ENCODE measurements around the gene PSMD11. TPM values are rescaled to one million over a fixed set of nuclear protein-coding genes. Genes with fewer than 3 reads are reported as not detected.
A peak's percentile ranks its signal among the peaks of the same experiment; 100 is the strongest.

PSMD11 gene
- polyA plus RNA-seq, 1 donor (not counting 4 experiments of a cell fraction or from before 2014, with no cell fraction given), result 103 TPM

DNA sequence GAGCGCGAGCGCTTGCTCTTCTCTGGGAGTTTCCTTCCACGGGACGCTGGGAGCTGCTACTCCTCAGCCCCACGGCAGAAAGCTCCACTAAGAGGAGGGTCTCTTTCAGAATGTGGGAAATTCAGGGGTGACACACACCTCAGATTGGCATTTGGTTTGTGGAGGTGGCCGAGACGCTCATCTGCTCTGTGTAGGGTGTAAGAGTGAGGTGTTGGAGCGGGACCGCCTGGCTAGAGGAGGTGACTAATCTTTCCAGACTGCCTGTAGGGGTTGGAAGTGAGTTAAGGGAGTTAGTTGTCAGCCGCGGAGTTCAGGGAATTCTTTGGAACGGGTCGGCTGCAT, 735 bp downstream of the PSMD11 start:
- H3K4me1 ChIP-seq (ENCODE audit: control insufficient read depth, extremely low read depth, insufficient read depth, low read length), result peaks cover 11% of the 10 kb centered on the region
- H3K9me3 ChIP-seq (ENCODE audit: control insufficient read depth, low read depth, low read length), result no peaks in the 10 kb centered on the region
- H3K79me2 ChIP-seq (ENCODE audit: control insufficient read depth, insufficient read depth, low read length), result peaks cover 55% of the 10 kb centered on the region
- FAIRE-seq (peak; percentile 23), DNase-seq (ENCODE audit: low read depth, low spot score) (peak; percentile 21)
- no peaks in the 10 kb centered on the region for H3K27me3 ChIP-seq (ENCODE audit: control insufficient read depth, extremely low read depth, insufficient read depth, low read length)
- peak overlapping the region; percentile 85 for H3K27ac ChIP-seq (ENCODE audit: control insufficient read depth, insufficient read depth, low read length)
- TF ChIP-seq, protein P1, sequence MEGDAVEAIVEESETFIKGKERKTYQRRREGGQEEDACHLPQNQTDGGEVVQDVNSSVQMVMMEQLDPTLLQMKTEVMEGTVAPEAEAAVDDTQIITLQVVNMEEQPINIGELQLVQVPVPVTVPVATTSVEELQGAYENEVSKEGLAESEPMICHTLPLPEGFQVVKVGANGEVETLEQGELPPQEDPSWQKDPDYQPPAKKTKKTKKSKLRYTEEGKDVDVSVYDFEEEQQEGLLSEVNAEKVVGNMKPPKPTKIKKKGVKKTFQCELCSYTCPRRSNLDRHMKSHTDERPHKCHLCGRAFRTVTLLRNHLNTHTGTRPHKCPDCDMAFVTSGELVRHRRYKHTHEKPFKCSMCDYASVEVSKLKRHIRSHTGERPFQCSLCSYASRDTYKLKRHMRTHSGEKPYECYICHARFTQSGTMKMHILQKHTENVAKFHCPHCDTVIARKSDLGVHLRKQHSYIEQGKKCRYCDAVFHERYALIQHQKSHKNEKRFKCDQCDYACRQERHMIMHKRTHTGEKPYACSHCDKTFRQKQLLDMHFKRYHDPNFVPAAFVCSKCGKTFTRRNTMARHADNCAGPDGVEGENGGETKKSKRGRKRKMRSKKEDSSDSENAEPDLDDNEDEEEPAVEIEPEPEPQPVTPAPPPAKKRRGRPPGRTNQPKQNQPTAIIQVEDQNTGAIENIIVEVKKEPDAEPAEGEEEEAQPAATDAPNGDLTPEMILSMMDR (optimal IDR thresholded peaks at IDR 0.05 in 1 of 3, IDR thresholded peaks at IDR 0.05 in 1 of 3, conservative IDR thresholded peaks at IDR 0.05 in 1 of 3; ENCODE audit: extremely low read depth in 1 of 3, insufficient read depth in 2 of 3, low read length in 3 of 3), result no peak
- no peak for TF ChIP-seq EZH2 (IDR thresholded peaks at IDR 0.05; ENCODE audit: low read length)
- peaks cover 10% of the 10 kb centered on the region for H4K20me1 ChIP-seq (ENCODE audit: control insufficient read depth, extremely low read depth, insufficient read depth, low read length)
- dilution Hi-C loops (cut with MboI; ENCODE audit: extremely low pct_ligation_motif_present, low sequenced_read_pairs), result no loop called here
- no peaks in the 10 kb centered on the region for H3K9me1 ChIP-seq (ENCODE audit: control insufficient read depth, extremely low read depth, insufficient read depth, low read length)
- H3K4me3 ChIP-seq (ENCODE audit: control insufficient read depth in 2 of 3, extremely low read depth in 1 of 3, insufficient read depth in 2 of 3, low read depth in 1 of 3, low read length in 3 of 3), result peak overlapping the region; percentile 87 to 100 (median 96)
- H2AFZ ChIP-seq (ENCODE audit: control insufficient read depth, low read length), result peak overlapping the region; percentile 77
- peaks cover 7 to 9% of the 10 kb centered on the region in 2 experiments for H3K36me3 ChIP-seq (ENCODE audit: control insufficient read depth in 2 of 2, extremely low read depth in 1 of 2, insufficient read depth in 2 of 2, low read length in 2 of 2)
- peak overlapping the region; percentile 97 for H3K4me2 ChIP-seq (ENCODE audit: control insufficient read depth, extremely low read depth, insufficient read depth, low read depth, low read length)
- H3K9ac ChIP-seq (ENCODE audit: control insufficient read depth, extremely low read depth, insufficient read depth, low read length), result peak overlapping the region; percentile 89

DNA sequence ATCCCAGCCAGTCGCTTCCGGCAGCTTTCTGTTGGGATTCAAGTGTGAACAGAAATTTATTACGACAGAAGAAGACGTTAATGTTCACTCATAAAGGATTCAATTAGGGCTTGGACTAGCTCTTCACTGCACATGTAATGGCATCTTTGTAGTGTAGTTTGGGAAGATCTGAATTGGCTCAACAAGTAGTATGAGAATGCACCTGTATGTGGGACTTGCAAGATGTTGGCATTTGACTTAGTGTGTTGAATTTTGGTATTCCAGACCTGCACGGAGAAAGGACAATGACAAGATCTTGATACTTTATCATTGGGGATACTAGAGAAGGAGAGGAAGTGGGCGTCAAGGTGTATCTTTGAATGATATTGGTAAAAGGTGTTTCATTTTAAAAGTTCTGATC, 1.2 kb downstream of the PSMD11 start:
- dilution Hi-C loops (cut with MboI; ENCODE audit: extremely low pct_ligation_motif_present, low sequenced_read_pairs), result no loop called here
- DNase-seq (ENCODE audit: low read depth, low spot score) (no peak), FAIRE-seq (peak; percentile 13)
- Histone ChIP-seq H3K79me2 (ENCODE audit: control insufficient read depth, insufficient read depth, low read length) (peaks cover 57% of the 10 kb centered on the region), H3K27me3 (ENCODE audit: control insufficient read depth, extremely low read depth, insufficient read depth, low read length) (no peaks in the 10 kb centered on the region), H3K9ac (ENCODE audit: control insufficient read depth, extremely low read depth, insufficient read depth, low read length) (peak overlapping the region; percentile 89), H3K27ac (ENCODE audit: control insufficient read depth, insufficient read depth, low read length) (peak overlapping the region; percentile 85), H2AFZ (ENCODE audit: control insufficient read depth, low read length) (no peak overlapping the region), H3K9me3 (ENCODE audit: control insufficient read depth, low read depth, low read length) (no peaks in the 10 kb centered on the region), H3K4me2 (ENCODE audit: control insufficient read depth, extremely low read depth, insufficient read depth, low read depth, low read length) (peak overlapping the region; percentile 97), H4K20me1 (ENCODE audit: control insufficient read depth, extremely low read depth, insufficient read depth, low read length) (peaks cover 10% of the 10 kb centered on the region), H3K36me3 (ENCODE audit: control insufficient read depth in 2 of 2, extremely low read depth in 1 of 2, insufficient read depth in 2 of 2, low read length in 2 of 2) (peaks cover 7 to 9% of the 10 kb centered on the region in 2 experiments), H3K9me1 (ENCODE audit: control insufficient read depth, extremely low read depth, insufficient read depth, low read length) (no peaks in the 10 kb centered on the region), H3K4me3 (ENCODE audit: control insufficient read depth in 2 of 3, extremely low read depth in 1 of 3, insufficient read depth in 2 of 3, low read depth in 1 of 3, low read length in 3 of 3) (peak overlapping the region; percentile 87 to 100 (median 96)), H3K4me1 (ENCODE audit: control insufficient read depth, extremely low read depth, insufficient read depth, low read length) (peaks cover 11% of the 10 kb centered on the region)
- no peak for TF ChIP-seq EZH2 (IDR thresholded peaks at IDR 0.05; ENCODE audit: low read length)
- TF ChIP-seq, protein P1 (optimal IDR thresholded peaks at IDR 0.05 in 1 of 3, IDR thresholded peaks at IDR 0.05 in 1 of 3, conservative IDR thresholded peaks at IDR 0.05 in 1 of 3; ENCODE audit: extremely low read depth in 1 of 3, insufficient read depth in 2 of 3, low read length in 3 of 3), result no peak
